Measurements from ENCODE around the gene CD4. TPM values are rescaled to one million over a fixed set of nuclear protein-coding genes. Genes with fewer than 3 reads are reported as not detected.

Gene CD4
- total RNA-seq, 2 experiments from 2014 or later = not detected

DNA sequence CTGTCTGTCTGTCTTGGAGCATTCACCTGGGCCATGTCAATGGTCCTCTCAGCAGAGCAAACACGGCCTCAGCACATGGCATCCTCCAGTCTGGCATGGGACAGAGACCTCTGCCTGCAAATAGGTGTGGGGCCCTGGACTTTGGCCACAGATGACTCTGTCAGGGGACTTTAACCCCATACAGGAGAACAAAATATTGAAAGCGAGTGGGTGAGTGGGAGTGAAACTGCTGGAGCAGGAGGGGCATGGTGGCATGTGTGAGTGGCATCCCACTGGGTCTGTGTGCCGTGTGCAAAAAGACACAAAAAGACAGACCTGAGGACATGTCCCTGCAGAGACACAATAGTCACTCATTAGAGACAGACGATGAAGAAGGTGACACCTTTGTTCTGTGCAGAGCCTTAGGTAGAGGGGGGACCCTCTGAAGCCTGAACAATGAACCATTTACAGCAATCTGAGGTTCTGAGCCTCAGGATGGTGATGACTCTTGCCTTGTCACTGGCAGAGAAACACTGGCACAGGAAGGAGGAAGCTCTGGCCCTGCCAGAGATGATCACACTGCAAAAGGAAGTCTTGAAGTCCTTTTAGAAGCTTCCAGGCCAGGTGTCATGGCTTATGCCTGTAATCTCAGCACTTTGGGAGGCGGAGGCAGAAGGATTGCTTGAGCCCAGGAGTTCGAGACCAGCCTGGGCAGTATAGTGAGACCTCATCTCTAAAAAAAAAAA is 9.5 kb upstream of the CD4 start:
- intact Hi-C loops (cut with micrococcal nuclease; ENCODE audit: unreplicated experiment) = loop anchor here (1.0 to 5.0 kb wide), 7 partner anchors 27 to 357 kb away; partner anchors contain the start of genes MLF2 and P3H3
- Histone ChIP-seq H3K4me3 (ENCODE audit: low read depth, low read length, poor library complexity, severe bottlenecking) (no peak overlapping the region), H3K9me2 (ENCODE audit: insufficient read depth, low read length) (no peaks in the 10 kb centered on the region), H2AFZ (ENCODE audit: low read length) (no peak overlapping the region), H3K27ac (ENCODE audit: low read depth, low read length, poor library complexity, severe bottlenecking) (no peak overlapping the region), H4K20me1 (ENCODE audit: insufficient read depth, low read length) (no peaks in the 10 kb centered on the region), H3K4me2 (ENCODE audit: low read length) (no peak overlapping the region), H3K4me1 (ENCODE audit: insufficient read depth, low read length, poor library complexity, severe bottlenecking) (peaks cover 52% of the 10 kb centered on the region), H3K79me2 (ENCODE audit: insufficient read depth, low read depth, low read length) (no peaks in the 10 kb centered on the region), H3K9me3 (ENCODE audit: low read length) (no peaks in the 10 kb centered on the region), H3K36me3 (ENCODE audit: insufficient read depth, low read length) (no peaks in the 10 kb centered on the region)
- no peak for TF ChIP-seq CTCF (conservative IDR thresholded peaks at IDR 0.05; ENCODE audit: low read length)
- TF ChIP-seq EZH2phosphoT487 (IDR thresholded peaks at IDR 0.05; ENCODE audit: borderline replicate concordance, low read depth, low read length) = no peak
- CTCF ChIA-PET (ENCODE audit: unreplicated experiment) = interaction anchor here (0.7 to 0.9 kb wide), 2 partner anchors 13 to 16 kb away, joined by 3 read pairs; no protein-coding TSS in a partner anchor
- no TSS peak for BruUV-seq (replicated peaks)
- POLR2A ChIA-PET = interaction anchor here (1.4 to 1.5 kb wide), 2 partner anchors 27 to 37 kb away, joined by 3 to 4 read pairs; partner anchors contain the start of gene MLF2
- DNase-seq (ENCODE audit: low spot score) = no peak

GRCh38 chr12:6780573-6780972 is 8.8 kb upstream of the CD4 start:
- H3K4me3 ChIP-seq (ENCODE audit: low read depth, low read length, poor library complexity, severe bottlenecking) = no peak overlapping the region
- no peaks in the 10 kb centered on the region for H4K20me1 ChIP-seq (ENCODE audit: insufficient read depth, low read length)
- no peaks in the 10 kb centered on the region for H3K9me3 ChIP-seq (ENCODE audit: low read length)
- BruUV-seq (replicated peaks) = no TSS peak
- ChIA-PET CTCF (ENCODE audit: unreplicated experiment) (interaction anchor here (0.7 to 0.9 kb wide), 2 partner anchors 14 to 16 kb away, joined by 3 read pairs; no protein-coding TSS in a partner anchor), POLR2A (interaction anchor here (0.5 to 1.5 kb wide), 4 partner anchors 27 to 36 kb away, joined by 3 to 4 read pairs (median 4); partner anchors contain the start of gene MLF2)
- no peak overlapping the region for H3K4me2 ChIP-seq (ENCODE audit: low read length)
- H2AFZ ChIP-seq (ENCODE audit: low read length) = no peak overlapping the region
- DNase-seq (ENCODE audit: low spot score) = no peak
- no peak overlapping the region for H3K27ac ChIP-seq (ENCODE audit: low read depth, low read length, poor library complexity, severe bottlenecking)
- intact Hi-C loops (cut with micrococcal nuclease; ENCODE audit: unreplicated experiment) = loop anchor here (5.0 kb wide), 1 partner anchor 47 kb away; the partner anchor contains the start of gene P3H3
- H3K36me3 ChIP-seq (ENCODE audit: insufficient read depth, low read length) = no peaks in the 10 kb centered on the region
- no peak for TF ChIP-seq EZH2phosphoT487 (IDR thresholded peaks at IDR 0.05; ENCODE audit: borderline replicate concordance, low read depth, low read length)
- TF ChIP-seq CTCF (conservative IDR thresholded peaks at IDR 0.05; ENCODE audit: low read length) = no peak
- H3K9me2 ChIP-seq (ENCODE audit: insufficient read depth, low read length) = no peaks in the 10 kb centered on the region
- H3K79me2 ChIP-seq (ENCODE audit: insufficient read depth, low read depth, low read length) = no peaks in the 10 kb centered on the region
- H3K4me1 ChIP-seq (ENCODE audit: insufficient read depth, low read length, poor library complexity, severe bottlenecking) = peaks cover 54% of the 10 kb centered on the region

All from OCI-LY7 (cell line).